WTC11 (cell line): ENCODE results near the gene WNT5B.

ENCODE experiments used
- FOXJ3 ChIP-seq: sonication (generic); formaldehyde crosslinking; IDR thresholded peaks from 2 replicates; pipeline ENCODE4 v1.9.0; 2021; ENCODE audit warnings: missing genetic modification reagents, mild to moderate bottlenecking, borderline replicate concordance
- GABPB1 ChIP-seq: sonication (generic); formaldehyde crosslinking; IDR thresholded peaks from 2 replicates; pipeline ENCODE4 v1.8.1; 2023; ENCODE audit warnings: mild to moderate bottlenecking, missing genetic modification reagents
- NR1H2 ChIP-seq: sonication (generic); formaldehyde crosslinking; IDR thresholded peaks from 2 replicates; pipeline ENCODE4 v1.9.0; 2021; ENCODE audit warnings: mild to moderate bottlenecking, moderate library complexity, missing genetic modification reagents
- TP53 ChIP-seq: sonication (generic); formaldehyde crosslinking; IDR thresholded peaks from 2 replicates; pipeline ENCODE4 v1.8.1; 2023; ENCODE audit warnings: mild to moderate bottlenecking, missing genetic modification reagents
- TF ChIP-seq, protein P1 (sequence below): sonication (generic); formaldehyde crosslinking; conservative IDR thresholded peaks from 2 replicates; pipeline ENCODE4 v1.8.1; 2022; ENCODE audit warnings: mild to moderate bottlenecking, missing genetic modification reagents
- TF ChIP-seq, protein P2 (sequence below): fragments of 200-600 bp; IDR thresholded peaks from 2 replicates; pipeline ENCODE4 v1.8.0; 2022; ENCODE audit warnings: antibody characterized with exemption
- TF ChIP-seq, protein P3 (sequence below): sonication (generic); formaldehyde crosslinking; IDR thresholded peaks from 2 replicates; pipeline ENCODE4 v1.8.0; 2022; ENCODE audit warnings: mild to moderate bottlenecking, missing genetic modification reagents
- TF ChIP-seq, protein P4 (sequence below): sonication (generic); formaldehyde crosslinking; IDR thresholded peaks from 2 replicates; pipeline ENCODE4 v1.8.1; 2023; ENCODE audit warnings: mild to moderate bottlenecking, moderate library complexity, missing genetic modification reagents
- TF ChIP-seq, protein P5 (sequence below): sonication (generic); formaldehyde crosslinking; IDR thresholded peaks from 2 replicates; pipeline ENCODE4 v1.8.1; 2023; ENCODE audit warnings: mild to moderate bottlenecking, missing genetic modification reagents

DNA sequence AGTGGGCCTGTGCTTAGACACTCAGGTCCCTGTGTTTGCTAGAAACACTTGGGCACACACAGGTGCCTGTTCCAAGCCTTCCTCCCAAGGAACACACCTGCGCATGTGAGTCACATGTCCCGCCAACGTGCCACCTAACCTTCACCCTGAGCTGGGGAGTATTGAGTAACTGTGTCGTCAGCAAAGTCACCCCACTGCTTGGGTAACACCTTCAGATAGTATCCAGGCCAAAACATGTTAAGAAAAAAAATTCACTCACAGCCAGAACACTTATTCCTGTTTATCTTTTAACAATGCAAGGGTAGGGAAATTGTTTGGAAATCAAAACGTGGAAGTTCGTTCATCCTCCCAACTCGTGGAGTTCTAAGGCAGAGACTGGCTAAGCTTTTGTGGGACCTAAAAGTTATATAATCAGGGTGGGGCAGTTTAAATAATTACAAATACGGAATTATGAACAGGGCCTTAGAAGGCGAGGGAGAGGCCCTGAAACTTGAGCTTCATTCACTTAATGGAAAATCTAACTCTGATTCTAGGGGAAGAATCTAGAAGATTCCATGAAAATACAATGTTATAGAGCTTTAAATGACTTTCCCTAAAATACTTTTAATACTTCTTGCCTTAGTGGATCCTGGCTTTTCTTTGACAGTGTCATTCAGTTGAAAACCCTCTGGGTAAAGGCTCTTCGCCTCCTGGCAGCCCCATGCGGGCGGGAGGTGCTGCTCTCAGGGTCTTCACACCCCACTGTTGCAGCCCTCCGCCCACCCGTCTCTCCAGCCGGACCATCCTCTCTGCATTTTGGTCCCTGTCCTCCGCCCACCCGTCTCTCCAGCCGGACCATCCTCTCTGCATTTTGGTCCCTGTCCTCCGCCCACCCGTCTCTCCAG is 31.5 kb downstream of the WNT5B start:
- TF ChIP-seq, protein P1, sequence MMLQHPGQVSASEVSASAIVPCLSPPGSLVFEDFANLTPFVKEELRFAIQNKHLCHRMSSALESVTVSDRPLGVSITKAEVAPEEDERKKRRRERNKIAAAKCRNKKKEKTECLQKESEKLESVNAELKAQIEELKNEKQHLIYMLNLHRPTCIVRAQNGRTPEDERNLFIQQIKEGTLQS (CRISPR knock-in tag): no peak
- TF ChIP-seq, protein P2, sequence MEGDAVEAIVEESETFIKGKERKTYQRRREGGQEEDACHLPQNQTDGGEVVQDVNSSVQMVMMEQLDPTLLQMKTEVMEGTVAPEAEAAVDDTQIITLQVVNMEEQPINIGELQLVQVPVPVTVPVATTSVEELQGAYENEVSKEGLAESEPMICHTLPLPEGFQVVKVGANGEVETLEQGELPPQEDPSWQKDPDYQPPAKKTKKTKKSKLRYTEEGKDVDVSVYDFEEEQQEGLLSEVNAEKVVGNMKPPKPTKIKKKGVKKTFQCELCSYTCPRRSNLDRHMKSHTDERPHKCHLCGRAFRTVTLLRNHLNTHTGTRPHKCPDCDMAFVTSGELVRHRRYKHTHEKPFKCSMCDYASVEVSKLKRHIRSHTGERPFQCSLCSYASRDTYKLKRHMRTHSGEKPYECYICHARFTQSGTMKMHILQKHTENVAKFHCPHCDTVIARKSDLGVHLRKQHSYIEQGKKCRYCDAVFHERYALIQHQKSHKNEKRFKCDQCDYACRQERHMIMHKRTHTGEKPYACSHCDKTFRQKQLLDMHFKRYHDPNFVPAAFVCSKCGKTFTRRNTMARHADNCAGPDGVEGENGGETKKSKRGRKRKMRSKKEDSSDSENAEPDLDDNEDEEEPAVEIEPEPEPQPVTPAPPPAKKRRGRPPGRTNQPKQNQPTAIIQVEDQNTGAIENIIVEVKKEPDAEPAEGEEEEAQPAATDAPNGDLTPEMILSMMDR: no peak
- TF ChIP-seq TP53 (CRISPR knock-in tag) (no peak), FOXJ3 (no peak), NR1H2 (CRISPR knock-in tag) (no peak), GABPB1 (CRISPR knock-in tag) (peak; percentile 98)
- TF ChIP-seq, protein P3, sequence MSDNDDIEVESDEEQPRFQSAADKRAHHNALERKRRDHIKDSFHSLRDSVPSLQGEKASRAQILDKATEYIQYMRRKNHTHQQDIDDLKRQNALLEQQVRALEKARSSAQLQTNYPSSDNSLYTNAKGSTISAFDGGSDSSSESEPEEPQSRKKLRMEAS (CRISPR knock-in tag): no peak
- TF ChIP-seq, protein P4, sequence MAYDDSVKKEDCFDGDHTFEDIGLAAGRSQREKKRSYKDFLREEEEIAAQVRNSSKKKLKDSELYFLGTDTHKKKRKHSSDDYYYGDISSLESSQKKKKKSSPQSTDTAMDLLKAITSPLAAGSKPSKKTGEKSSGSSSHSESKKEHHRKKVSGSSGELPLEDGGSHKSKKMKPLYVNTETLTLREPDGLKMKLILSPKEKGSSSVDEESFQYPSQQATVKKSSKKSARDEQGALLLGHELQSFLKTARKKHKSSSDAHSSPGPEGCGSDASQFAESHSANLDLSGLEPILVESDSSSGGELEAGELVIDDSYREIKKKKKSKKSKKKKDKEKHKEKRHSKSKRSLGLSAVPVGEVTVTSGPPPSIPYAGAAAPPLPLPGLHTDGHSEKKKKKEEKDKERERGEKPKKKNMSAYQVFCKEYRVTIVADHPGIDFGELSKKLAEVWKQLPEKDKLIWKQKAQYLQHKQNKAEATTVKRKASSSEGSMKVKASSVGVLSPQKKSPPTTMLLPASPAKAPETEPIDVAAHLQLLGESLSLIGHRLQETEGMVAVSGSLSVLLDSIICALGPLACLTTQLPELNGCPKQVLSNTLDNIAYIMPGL (CRISPR knock-in tag): no peak
- TF ChIP-seq, protein P5, sequence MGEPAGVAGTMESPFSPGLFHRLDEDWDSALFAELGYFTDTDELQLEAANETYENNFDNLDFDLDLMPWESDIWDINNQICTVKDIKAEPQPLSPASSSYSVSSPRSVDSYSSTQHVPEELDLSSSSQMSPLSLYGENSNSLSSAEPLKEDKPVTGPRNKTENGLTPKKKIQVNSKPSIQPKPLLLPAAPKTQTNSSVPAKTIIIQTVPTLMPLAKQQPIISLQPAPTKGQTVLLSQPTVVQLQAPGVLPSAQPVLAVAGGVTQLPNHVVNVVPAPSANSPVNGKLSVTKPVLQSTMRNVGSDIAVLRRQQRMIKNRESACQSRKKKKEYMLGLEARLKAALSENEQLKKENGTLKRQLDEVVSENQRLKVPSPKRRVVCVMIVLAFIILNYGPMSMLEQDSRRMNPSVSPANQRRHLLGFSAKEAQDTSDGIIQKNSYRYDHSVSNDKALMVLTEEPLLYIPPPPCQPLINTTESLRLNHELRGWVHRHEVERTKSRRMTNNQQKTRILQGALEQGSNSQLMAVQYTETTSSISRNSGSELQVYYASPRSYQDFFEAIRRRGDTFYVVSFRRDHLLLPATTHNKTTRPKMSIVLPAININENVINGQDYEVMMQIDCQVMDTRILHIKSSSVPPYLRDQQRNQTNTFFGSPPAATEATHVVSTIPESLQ (CRISPR knock-in tag): no peak
